Hepatocyte (in vitro differentiated cells): ENCODE results near the gene CXCL14. TPM values are rescaled to one million over a fixed set of nuclear protein-coding genes. Genes with fewer than 3 reads are reported as not detected.

Experiments
- DNase-seq: peaks from one replicate; pipeline ENCODE4 v3.0.0-alpha.2; 2016; ENCODE audit warnings: low spot score
- H2AFZ ChIP-seq: fragments of 200-600 bp; sonication (generic); 2 replicates; pipeline ENCODE4 v1.6.0; 2016; ENCODE audit warnings: antibody characterized with exemption, mild to moderate bottlenecking
- H3K27ac ChIP-seq: fragments of 200-600 bp; sonication (generic); 2 replicates; pipeline ENCODE4 v1.5.1; 2016; ENCODE audit warnings: mild to moderate bottlenecking
- H3K27me3 ChIP-seq: fragments of 200-600 bp; sonication (generic); 2 replicates; pipeline ENCODE4 v1.6.1; 2016
- H3K36me3 ChIP-seq: fragments of 200-600 bp; sonication (generic); replicated peaks from 2 replicates; pipeline ENCODE4 v1.5.1; 2016; ENCODE audit warnings: low read depth; ENCODE audit not compliant: insufficient read depth
- H3K4me1 ChIP-seq: fragments of 200-600 bp; sonication (generic); 2 replicates; pipeline ENCODE4 v1.5.1; 2016; ENCODE audit warnings: mild to moderate bottlenecking, moderate library complexity; ENCODE audit not compliant: insufficient read depth
- H3K4me2 ChIP-seq: fragments of 200-600 bp; sonication (generic); 2 replicates; pipeline ENCODE4 v1.6.0; 2016
- H3K4me3 ChIP-seq: fragments of 200-600 bp; sonication (generic); 2 replicates; pipeline ENCODE4 v1.5.1; 2016; ENCODE audit warnings: mild to moderate bottlenecking
- H3K79me2 ChIP-seq: fragments of 200-600 bp; sonication (generic); 2 replicates; pipeline ENCODE4 v1.6.0; 2017; ENCODE audit warnings: mild to moderate bottlenecking
- H3K9me2 ChIP-seq: fragments of 200-600 bp; sonication (generic); replicated peaks from 2 replicates; pipeline ENCODE4 v1.6.0; 2017; ENCODE audit warnings: mild to moderate bottlenecking; ENCODE audit not compliant: insufficient read depth
- H3K9me3 ChIP-seq: fragments of 200-600 bp; sonication (generic); 2 replicates; pipeline ENCODE4 v1.5.1; 2016; ENCODE audit warnings: low read depth, mild to moderate bottlenecking
- H4K20me1 ChIP-seq: fragments of 200-600 bp; sonication (generic); 2 replicates; pipeline ENCODE4 v1.6.0; 2016; ENCODE audit warnings: mild to moderate bottlenecking; ENCODE audit not compliant: insufficient read depth, poor library complexity, severe bottlenecking
- CTCF ChIP-seq: fragments of 200-600 bp; sonication (generic); IDR thresholded peaks from 2 replicates; pipeline ENCODE4 v1.5.1; 2016; ENCODE audit warnings: antibody characterized with exemption, mild to moderate bottlenecking; ENCODE audit not compliant: poor library complexity
- EZH2 ChIP-seq: fragments of 200-600 bp; sonication (generic); IDR thresholded peaks from 2 replicates; pipeline ENCODE4 v1.6.1; 2016; ENCODE audit warnings: antibody characterized with exemption, mild to moderate bottlenecking, borderline replicate concordance
- EZH2phosphoT487 ChIP-seq: fragments of 200-600 bp; sonication (generic); IDR thresholded peaks from one replicate; pipeline ENCODE4 v1.6.1; 2018; ENCODE audit warnings: antibody characterized with exemption, mild to moderate bottlenecking, low read depth, moderate library complexity; ENCODE audit not compliant: unreplicated experiment, severe bottlenecking
- WGBS: methylation state at CpG from one replicate; pipeline ENCODE4 v1.1.6; 2016; ENCODE audit warnings: low lambda C conversion rate; ENCODE audit errors: missing lambda C conversion rate; 5-methylcytosine and 5-hydroxymethylcytosine counted together
- polyA plus RNA-seq: library from polyadenylated mRNA; unstranded; fragments of >200 nt; fragmentation: Nextera tagmentation; extraction: Ambion mirVana; gene quantifications from 2 replicates; pipeline ENCODE4 v1.2.1, GENCODE V29; 2016
- total RNA-seq: library from RNA; depleted of rRNA; stranded (reverse); fragments of >200 nt; gene quantifications from 2 replicates; pipeline ENCODE4 v1.2.3, GENCODE V29; 2014

CXCL14 gene
- total and polyA plus RNA-seq, 2 experiments from 2014 or later: 52.5 to 88.8 TPM

- DNase-seq: peak; percentile 26
- Histone ChIP-seq H4K20me1 (no peaks in the 10 kb centered on the region), H2AFZ (peak within 1 kb of the TSS; percentile 56), H3K36me3 (no peaks in the 10 kb centered on the region), H3K4me3 (no peak within 1 kb of the TSS), H3K9me2 (no peaks in the 10 kb centered on the region), H3K79me2 (no peaks in the 10 kb centered on the region), H3K27ac (no peak within 1 kb of the TSS), H3K27me3 (peaks cover 100% of the 10 kb centered on the region), H3K4me2 (peak within 1 kb of the TSS; percentile 76), H3K4me1 (no peaks in the 10 kb centered on the region), H3K9me3 (no peaks in the 10 kb centered on the region)
- TF ChIP-seq CTCF (no peak), EZH2phosphoT487 (no peak), EZH2 (peak; percentile 79)
- WGBS: 4% methylated on average over 68 of the region's 74 CpGs
Measured at GRCh38 chr5:135535820-135536801, 42.7 kb downstream of the CXCL14 start, which contains the start of gene NEUROG1. TSS of gene NEUROG1 (minus strand) at chr5:135535964. CDS start at chr5:135535690, 274 bp downstream.

- no peaks in the 10 kb centered on the region for H4K20me1 ChIP-seq
- H3K27me3 ChIP-seq: peaks cover 100% of the 10 kb centered on the region
- WGBS: 4% methylated on average over 32 of the region's 44 CpGs
- H3K36me3 ChIP-seq: no peaks in the 10 kb centered on the region
- H3K79me2 ChIP-seq: no peaks in the 10 kb centered on the region
- no peak overlapping the region for H3K27ac ChIP-seq
- H3K4me2 ChIP-seq: peak overlapping the region; percentile 76
- no peak for DNase-seq
- peak overlapping the region; percentile 56 for H2AFZ ChIP-seq
- no peaks in the 10 kb centered on the region for H3K9me3 ChIP-seq
- H3K9me2 ChIP-seq: no peaks in the 10 kb centered on the region
- no peak overlapping the region for H3K4me3 ChIP-seq
- no peaks in the 10 kb centered on the region for H3K4me1 ChIP-seq
- TF ChIP-seq EZH2phosphoT487 (peak; percentile 52), CTCF (no peak), EZH2 (peak; percentile 13)
Measured at GRCh38 chr5:135535420-135535819, 43.4 kb downstream of the CXCL14 start.

- no peaks in the 10 kb centered on the region for H4K20me1 ChIP-seq
- DNase-seq: peak; percentile 27
- H2AFZ ChIP-seq: peak overlapping the region; percentile 56
- no peak overlapping the region for H3K27ac ChIP-seq
- H3K4me3 ChIP-seq: no peak overlapping the region
- H3K9me2 ChIP-seq: no peaks in the 10 kb centered on the region
- TF ChIP-seq EZH2phosphoT487 (peak; percentile 78), EZH2 (peak; percentile 95), CTCF (no peak)
- H3K27me3 ChIP-seq: peaks cover 100% of the 10 kb centered on the region
- no peaks in the 10 kb centered on the region for H3K9me3 ChIP-seq
- WGBS: 5% methylated on average over 49 of the region's 61 CpGs
- H3K4me2 ChIP-seq: peak overlapping the region; percentile 76
- no peaks in the 10 kb centered on the region for H3K79me2 ChIP-seq
- H3K4me1 ChIP-seq: no peaks in the 10 kb centered on the region
- H3K36me3 ChIP-seq: no peaks in the 10 kb centered on the region
Measured at GRCh38 chr5:135534609-135535419, 44.0 kb downstream of the CXCL14 start.
